Measurements from ENCODE around the gene PABPN1L. TPM values are rescaled to one million over a fixed set of nuclear protein-coding genes. Genes with fewer than 3 reads are reported as not detected.

The PABPN1L gene
- total and polyA plus RNA-seq, 4 experiments from 2014 or later, result not detected

GRCh38 chr16:88848557-88848956 lies 17.9 kb downstream of the PABPN1L start:
- Mint-ChIP-seq H3K4me3 (no peak overlapping the region), H3K27ac (no peak overlapping the region), H3K9me3 (no peaks in the 10 kb centered on the region), H3K36me3 (peaks cover 0 to 7% of the 10 kb centered on the region in 2 donors), H3K4me1 (peaks cover 0 to 4% (median 3%) of the 10 kb centered on the region in 4 donors), H3K27me3 (no peaks in the 10 kb centered on the region)
- ChIA-PET CTCF (ENCODE audit: partially characterized antibody) (interaction anchor here (1.3 kb wide), 1 partner anchor 10 kb away, joined by 5 read pairs; no protein-coding TSS in a partner anchor), POLR2A (ENCODE audit: partially characterized antibody) (interaction anchor here (1.3 kb wide), 1 partner anchor 9 kb away, joined by 3 read pairs; no protein-coding TSS in a partner anchor)
- Histone ChIP-seq H3K9me3 (ENCODE audit: control insufficient read depth in 1 of 2, low read length in 2 of 2) (no peaks in the 10 kb centered on the region), H3K27ac (ENCODE audit: low read depth, low read length) (no peak overlapping the region), H3K27me3 (ENCODE audit: insufficient read depth, low read length) (no peaks in the 10 kb centered on the region), H3K36me3 (ENCODE audit: insufficient read depth, low read length) (no peaks in the 10 kb centered on the region), H3K4me3 (ENCODE audit: low read length in 2 of 2) (no peak overlapping the region), H3K4me1 (ENCODE audit: insufficient read depth, low read length) (no peaks in the 10 kb centered on the region)
- no peak for DNase-seq
- intact Hi-C loops (cut with micrococcal nuclease), result no loop called here

GRCh38 chr16:88847654-88848053 lies 18.8 kb downstream of the PABPN1L start:
- ChIA-PET POLR2A (ENCODE audit: partially characterized antibody) (no interaction called here), CTCF (ENCODE audit: partially characterized antibody) (no interaction called here)
- Mint-ChIP-seq H3K4me1 (peaks cover 0 to 4% (median 3%) of the 10 kb centered on the region in 4 donors), H3K9me3 (no peaks in the 10 kb centered on the region), H3K36me3 (peaks cover 4 to 10% of the 10 kb centered on the region in 2 donors), H3K4me3 (no peak overlapping the region), H3K27me3 (no peaks in the 10 kb centered on the region), H3K27ac (no peak overlapping the region)
- intact Hi-C loops (cut with micrococcal nuclease), result no loop called here
- DNase-seq, result no peak
- Histone ChIP-seq H3K4me1 (ENCODE audit: insufficient read depth, low read length) (no peaks in the 10 kb centered on the region), H3K27me3 (ENCODE audit: insufficient read depth, low read length) (no peaks in the 10 kb centered on the region), H3K36me3 (ENCODE audit: insufficient read depth, low read length) (no peaks in the 10 kb centered on the region), H3K9me3 (ENCODE audit: control insufficient read depth in 1 of 2, low read length in 2 of 2) (no peaks in the 10 kb centered on the region), H3K27ac (ENCODE audit: low read depth, low read length) (no peak overlapping the region), H3K4me3 (ENCODE audit: low read length in 2 of 2) (no peak overlapping the region)

GRCh38 chr16:88846088-88846487 lies 20.4 kb downstream of the PABPN1L start:
- POLR2A ChIA-PET (ENCODE audit: partially characterized antibody), result interaction anchor here (1.0 kb wide), 2 partner anchors 9 to 11 kb away, joined by 3 to 4 read pairs; partner anchors contain the start of genes GALNS and TRAPPC2L
- intact Hi-C loops (cut with micrococcal nuclease), result no loop called here

GRCh38 chr16:88844419-88845036 lies 21.9 kb downstream of the PABPN1L start:
- Mint-ChIP-seq H3K36me3 (peaks cover 4 to 12% of the 10 kb centered on the region in 2 donors), H3K4me3 (no peak overlapping the region), H3K4me1 (peaks cover 0 to 2% (median 0%) of the 10 kb centered on the region in 4 donors), H3K9me3 (no peaks in the 10 kb centered on the region), H3K27ac (no peak overlapping the region), H3K27me3 (no peaks in the 10 kb centered on the region)
- no peak overlapping the region for H3K4me3 ChIP-seq (ENCODE audit: low read length in 2 of 2)
- no peaks in the 10 kb centered on the region for H3K4me1 ChIP-seq (ENCODE audit: insufficient read depth, low read length)
- H3K27me3 ChIP-seq (ENCODE audit: insufficient read depth, low read length), result no peaks in the 10 kb centered on the region
- POLR2A ChIA-PET (ENCODE audit: partially characterized antibody), result no interaction called here
- intact Hi-C loops (cut with micrococcal nuclease), result no loop called here
- CTCF ChIA-PET (ENCODE audit: partially characterized antibody), result no interaction called here
- no peak overlapping the region for H3K27ac ChIP-seq (ENCODE audit: low read depth, low read length)
- peaks cover 5% of the 10 kb centered on the region for H3K36me3 ChIP-seq (ENCODE audit: insufficient read depth, low read length)
- H3K9me3 ChIP-seq (ENCODE audit: control insufficient read depth in 1 of 2, low read length in 2 of 2), result no peaks in the 10 kb centered on the region
- DNase-seq, result no peak

More at GRCh38 chr16:88846088-88846487, 20.4 kb downstream of the PABPN1L start:
- Mint-ChIP-seq H3K27me3 (no peaks in the 10 kb centered on the region), H3K27ac (no peak overlapping the region), H3K4me3 (no peak overlapping the region), H3K36me3 (peaks cover 4 to 8% of the 10 kb centered on the region in 2 donors), H3K4me1 (peaks cover 0 to 2% (median 0%) of the 10 kb centered on the region in 4 donors), H3K9me3 (no peaks in the 10 kb centered on the region)
- no peak overlapping the region for H3K27ac ChIP-seq (ENCODE audit: low read depth, low read length)
- CTCF ChIA-PET (ENCODE audit: partially characterized antibody), result no interaction called here
- H3K9me3 ChIP-seq (ENCODE audit: control insufficient read depth in 1 of 2, low read length in 2 of 2), result no peaks in the 10 kb centered on the region
- no peak overlapping the region for H3K4me3 ChIP-seq (ENCODE audit: low read length in 2 of 2)
- H3K4me1 ChIP-seq (ENCODE audit: insufficient read depth, low read length), result no peaks in the 10 kb centered on the region
- DNase-seq, result no peak
- no peaks in the 10 kb centered on the region for H3K36me3 ChIP-seq (ENCODE audit: insufficient read depth, low read length)
- no peaks in the 10 kb centered on the region for H3K27me3 ChIP-seq (ENCODE audit: insufficient read depth, low read length)

GRCh38 chr16:88843256-88843655 lies 23.2 kb downstream of the PABPN1L start:
- Histone ChIP-seq H3K36me3 (ENCODE audit: insufficient read depth, low read length) (peaks cover 5% of the 10 kb centered on the region), H3K9me3 (ENCODE audit: control insufficient read depth in 1 of 2, low read length in 2 of 2) (no peaks in the 10 kb centered on the region), H3K4me3 (ENCODE audit: low read length in 2 of 2) (no peak overlapping the region), H3K27ac (ENCODE audit: low read depth, low read length) (no peak overlapping the region), H3K4me1 (ENCODE audit: insufficient read depth, low read length) (no peaks in the 10 kb centered on the region), H3K27me3 (ENCODE audit: insufficient read depth, low read length) (no peaks in the 10 kb centered on the region)
- Mint-ChIP-seq H3K9me3 (no peaks in the 10 kb centered on the region), H3K36me3 (peaks cover 4 to 14% of the 10 kb centered on the region in 2 donors), H3K4me1 (peaks cover 0 to 2% (median 0%) of the 10 kb centered on the region in 4 donors), H3K27ac (peak overlapping the region in 1 of 7 donors; percentile 25), H3K4me3 (no peak overlapping the region), H3K27me3 (no peaks in the 10 kb centered on the region)
- intact Hi-C loops (cut with micrococcal nuclease), result no loop called here
- CTCF ChIA-PET (ENCODE audit: partially characterized antibody), result no interaction called here
- DNase-seq, result no peak
- POLR2A ChIA-PET (ENCODE audit: partially characterized antibody), result interaction anchor here (1.1 kb wide), 1 partner anchor 14 kb away, joined by 3 read pairs; the partner anchor contains the start of genes GALNS and TRAPPC2L

- intact Hi-C loops (cut with micrococcal nuclease), result no loop called here
- H3K27ac Mint-ChIP-seq, result no peak overlapping the region
Measured at GRCh38 chr16:88842806-88843205, 23.7 kb downstream of the PABPN1L start.

GRCh38 chr16:88842308-88842756 lies 24.1 kb downstream of the PABPN1L start:
- Histone ChIP-seq H3K4me3 (ENCODE audit: low read length in 2 of 2) (no peak overlapping the region), H3K4me1 (ENCODE audit: insufficient read depth, low read length) (no peaks in the 10 kb centered on the region), H3K27ac (ENCODE audit: low read depth, low read length) (no peak overlapping the region), H3K27me3 (ENCODE audit: insufficient read depth, low read length) (no peaks in the 10 kb centered on the region), H3K36me3 (ENCODE audit: insufficient read depth, low read length) (peaks cover 5% of the 10 kb centered on the region), H3K9me3 (ENCODE audit: control insufficient read depth in 1 of 2, low read length in 2 of 2) (no peaks in the 10 kb centered on the region)
- DNase-seq, result no peak
- Mint-ChIP-seq H3K36me3 (peaks cover 4 to 11% of the 10 kb centered on the region in 2 donors), H3K4me1 (peaks cover 0 to 2% (median 0%) of the 10 kb centered on the region in 4 donors), H3K27ac (no peak overlapping the region), H3K9me3 (no peaks in the 10 kb centered on the region), H3K27me3 (no peaks in the 10 kb centered on the region), H3K4me3 (no peak overlapping the region)
- intact Hi-C loops (cut with micrococcal nuclease), result no loop called here
- CTCF ChIA-PET (ENCODE audit: partially characterized antibody), result no interaction called here
- POLR2A ChIA-PET (ENCODE audit: partially characterized antibody), result interaction anchor here (1.1 kb wide), 1 partner anchor 15 kb away, joined by 3 read pairs; the partner anchor contains the start of genes GALNS and TRAPPC2L

More at GRCh38 chr16:88842806-88843205, 23.7 kb downstream of the PABPN1L start:
- no peak overlapping the region for H3K4me3 ChIP-seq (ENCODE audit: low read length in 2 of 2)
- peaks cover 4 to 12% of the 10 kb centered on the region in 2 donors for H3K36me3 Mint-ChIP-seq
- H3K4me1 Mint-ChIP-seq, result peaks cover 0 to 2% (median 0%) of the 10 kb centered on the region in 4 donors
- no peaks in the 10 kb centered on the region for H3K27me3 Mint-ChIP-seq
- H3K36me3 ChIP-seq (ENCODE audit: insufficient read depth, low read length), result peaks cover 5% of the 10 kb centered on the region
- H3K4me1 ChIP-seq (ENCODE audit: insufficient read depth, low read length), result no peaks in the 10 kb centered on the region
- H3K9me3 ChIP-seq (ENCODE audit: control insufficient read depth in 1 of 2, low read length in 2 of 2), result no peaks in the 10 kb centered on the region
- no peak for DNase-seq
- H3K27ac ChIP-seq (ENCODE audit: low read depth, low read length), result no peak overlapping the region
- no peaks in the 10 kb centered on the region for H3K27me3 ChIP-seq (ENCODE audit: insufficient read depth, low read length)
- POLR2A ChIA-PET (ENCODE audit: partially characterized antibody), result interaction anchor here (1.1 kb wide), 1 partner anchor 14 kb away, joined by 3 read pairs; the partner anchor contains the start of genes GALNS and TRAPPC2L
- no peaks in the 10 kb centered on the region for H3K9me3 Mint-ChIP-seq
- CTCF ChIA-PET (ENCODE audit: partially characterized antibody), result no interaction called here
- no peak overlapping the region for H3K4me3 Mint-ChIP-seq

Data from CD4-positive, alpha-beta memory T cell (primary cell).